Stimulated activated CD8-positive, alpha-beta memory T cell treated with anti-CD3 and anti-CD28 coated beads, Interleukin-4, amount 100 ng/mL, for 4 hours (primary cell): ENCODE data around the gene FADD.
"Not testable (repeated sequence)": the region's sequence is repeated elsewhere in the genome, so short reads cannot be mapped to it uniquely, and the experiment has no call there.

Source experiments
- DNase-seq, 2 donors: peaks; one replicate each; pipeline ENCODE4 v3.0.0-alpha.2; 2020; ENCODE audit warnings: low read depth in 2 of 2, low spot score in 1 of 2

FADD gene

DNA sequence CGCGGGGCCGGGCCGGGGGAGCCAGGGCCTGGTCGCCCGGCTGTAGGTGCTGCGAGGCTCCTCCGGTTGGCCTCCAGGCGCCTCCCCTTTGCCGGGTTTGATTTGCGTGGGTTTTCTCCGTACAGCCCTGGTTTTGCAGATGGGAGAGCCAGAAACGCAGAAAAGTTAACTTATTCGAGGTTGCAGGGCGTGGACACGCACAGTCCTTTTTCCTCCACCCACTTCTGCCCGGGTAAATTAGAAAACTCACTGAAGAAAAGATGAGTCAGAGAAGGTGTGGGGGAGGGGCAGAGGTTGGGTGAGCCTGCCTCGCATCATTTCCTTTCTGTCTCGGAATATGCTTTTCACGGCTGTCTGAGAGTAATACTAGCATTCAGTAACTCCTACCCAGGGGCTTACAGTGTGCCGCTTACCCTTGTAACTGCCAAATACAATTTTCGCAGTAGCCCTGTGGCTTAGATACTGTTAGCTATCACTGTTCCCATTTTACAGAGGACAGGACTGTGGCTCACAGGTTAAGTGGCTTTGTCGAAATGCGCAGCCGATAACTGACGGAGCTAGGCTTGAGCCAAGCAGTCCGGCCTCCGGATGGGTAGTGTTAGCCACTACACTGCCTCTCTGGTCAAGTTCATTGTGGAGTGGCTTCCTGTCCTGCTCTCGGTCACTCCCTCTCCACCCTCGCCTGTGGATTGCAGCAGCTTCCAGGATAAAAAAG lies 812 bp downstream of the FADD start:
- DNase-seq = peak; percentile 84 to 90

DNA sequence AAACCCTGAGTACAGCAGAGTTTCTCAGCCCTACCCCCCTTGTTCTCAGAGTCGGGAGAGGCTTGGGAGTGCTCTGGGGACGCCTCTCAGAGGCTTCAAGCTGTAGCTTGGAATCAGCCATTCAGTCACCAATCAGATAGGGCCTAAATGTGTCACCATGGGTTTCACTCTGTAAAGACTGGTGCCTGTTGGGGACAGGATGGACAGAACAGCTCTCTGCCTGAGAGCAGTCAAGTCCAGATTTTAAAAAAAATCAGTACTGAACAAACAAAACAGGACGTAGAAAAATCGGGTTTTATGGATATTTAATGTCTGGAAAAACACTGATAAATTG lies 1.3 kb downstream of the FADD start:
- no peak for DNase-seq

DNA sequence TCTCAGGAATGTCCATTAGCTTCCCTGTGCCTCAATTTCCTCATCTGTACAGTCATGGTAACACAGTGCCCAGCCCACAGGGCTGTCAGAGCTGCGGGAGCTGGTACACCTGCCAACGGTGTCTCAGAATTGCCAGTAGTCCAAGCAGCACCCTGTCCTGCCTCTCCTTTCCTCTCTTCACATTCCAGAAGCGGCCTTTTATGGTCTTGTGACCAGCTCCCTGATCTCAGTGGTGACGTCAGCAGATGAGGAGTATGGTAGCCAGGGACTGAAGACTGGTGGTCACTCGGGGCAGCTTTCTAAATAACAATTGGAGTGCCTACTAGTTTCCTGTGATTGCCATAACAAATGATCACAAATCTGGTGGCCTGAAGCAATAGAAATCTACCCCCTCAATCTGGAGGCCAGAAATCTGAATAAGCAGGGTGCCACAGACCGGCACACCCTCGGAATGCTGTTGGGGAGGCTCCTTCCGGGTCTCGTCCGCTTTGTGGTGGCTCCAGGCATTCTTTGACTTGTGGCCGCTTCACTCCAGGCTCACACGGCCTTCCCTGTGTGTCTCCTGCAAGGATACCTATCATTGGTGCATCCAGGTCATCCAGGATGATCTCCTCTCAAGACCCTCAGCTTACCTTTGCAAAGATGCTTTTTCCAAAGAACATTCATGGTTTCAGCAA lies 2.1 kb downstream of the FADD start:
- no peak for DNase-seq

DNA sequence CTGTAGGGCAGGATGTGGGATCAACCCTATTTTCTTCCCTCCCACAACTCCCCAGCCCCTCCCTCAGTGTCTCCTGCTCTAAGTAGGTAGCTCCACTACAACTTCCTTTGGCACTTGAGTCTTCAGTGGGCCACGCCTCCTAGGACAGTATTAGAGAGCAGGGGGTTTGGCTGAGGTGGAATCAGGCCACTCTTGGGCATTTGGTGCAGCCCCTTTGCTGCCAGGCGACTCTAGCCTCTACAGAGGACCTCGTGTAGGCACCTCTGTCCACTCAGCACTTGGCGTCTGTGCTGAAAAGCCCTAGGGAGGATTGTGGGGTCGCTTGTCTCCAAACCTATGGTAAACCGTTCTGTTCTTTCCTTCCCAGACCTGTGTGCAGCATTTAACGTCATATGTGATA lies 2.7 kb downstream of the FADD start:
- DNase-seq = no peak

DNA sequence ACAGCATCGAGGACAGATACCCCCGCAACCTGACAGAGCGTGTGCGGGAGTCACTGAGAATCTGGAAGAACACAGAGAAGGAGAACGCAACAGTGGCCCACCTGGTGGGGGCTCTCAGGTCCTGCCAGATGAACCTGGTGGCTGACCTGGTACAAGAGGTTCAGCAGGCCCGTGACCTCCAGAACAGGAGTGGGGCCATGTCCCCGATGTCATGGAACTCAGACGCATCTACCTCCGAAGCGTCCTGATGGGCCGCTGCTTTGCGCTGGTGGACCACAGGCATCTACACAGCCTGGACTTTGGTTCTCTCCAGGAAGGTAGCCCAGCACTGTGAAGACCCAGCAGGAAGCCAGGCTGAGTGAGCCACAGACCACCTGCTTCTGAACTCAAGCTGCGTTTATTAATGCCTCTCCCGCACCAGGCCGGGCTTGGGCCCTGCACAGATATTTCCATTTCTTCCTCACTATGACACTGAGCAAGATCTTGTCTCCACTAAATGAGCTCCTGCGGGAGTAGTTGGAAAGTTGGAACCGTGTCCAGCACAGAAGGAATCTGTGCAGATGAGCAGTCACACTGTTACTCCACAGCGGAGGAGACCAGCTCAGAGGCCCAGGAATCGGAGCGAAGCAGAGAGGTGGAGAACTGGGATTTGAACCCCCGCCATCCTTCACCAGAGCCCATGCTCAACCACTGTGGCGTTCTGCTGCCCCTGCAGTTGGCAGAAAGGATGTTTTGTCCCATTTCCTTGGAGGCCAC lies 3.3 kb downstream of the FADD start:
- no peak for DNase-seq

DNA sequence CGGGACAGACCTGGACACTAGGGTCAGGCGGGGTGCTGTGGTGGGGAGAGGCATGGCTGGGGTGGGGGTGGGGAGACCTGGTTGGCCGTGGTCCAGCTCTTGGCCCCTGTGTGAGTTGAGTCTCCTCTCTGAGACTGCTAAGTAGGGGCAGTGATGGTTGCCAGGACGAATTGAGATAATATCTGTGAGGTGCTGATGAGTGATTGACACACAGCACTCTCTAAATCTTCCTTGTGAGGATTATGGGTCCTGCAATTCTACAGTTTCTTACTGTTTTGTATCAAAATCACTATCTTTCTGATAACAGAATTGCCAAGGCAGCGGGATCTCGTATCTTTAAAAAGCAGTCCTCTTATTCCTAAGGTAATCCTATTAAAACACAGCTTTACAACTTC lies 3.9 kb downstream of the FADD start:
- DNase-seq = no peak

DNA sequence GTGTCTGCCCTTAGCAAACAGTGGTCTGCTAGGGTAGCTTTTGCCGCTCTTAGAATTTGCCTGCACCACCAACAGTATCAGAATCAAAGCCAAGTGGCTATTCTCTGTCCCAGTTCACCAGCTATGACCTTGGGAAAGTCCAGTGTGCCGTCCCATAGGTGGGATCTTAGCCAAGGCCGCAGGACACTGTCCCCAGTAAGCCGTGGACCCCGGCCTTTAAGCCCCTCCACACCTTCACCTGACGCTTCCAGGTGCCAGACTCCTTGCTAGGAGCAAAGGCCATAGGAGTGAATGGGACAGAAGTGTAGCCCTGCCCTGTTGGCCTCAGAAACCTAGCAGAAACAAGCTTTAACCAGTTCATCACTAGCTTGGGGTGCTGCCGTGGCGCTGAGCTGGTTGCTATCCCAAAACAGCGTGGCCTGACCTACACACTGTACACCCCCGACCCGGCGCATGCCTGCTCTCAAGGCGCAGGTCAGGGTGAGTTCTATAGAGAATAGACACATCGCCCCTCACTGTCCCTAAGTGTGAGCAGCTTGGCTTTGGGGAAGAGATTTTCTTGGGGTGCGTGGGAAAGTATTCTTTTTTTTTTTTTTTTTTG lies 4.5 kb downstream of the FADD start:
- no peak for DNase-seq

DNA sequence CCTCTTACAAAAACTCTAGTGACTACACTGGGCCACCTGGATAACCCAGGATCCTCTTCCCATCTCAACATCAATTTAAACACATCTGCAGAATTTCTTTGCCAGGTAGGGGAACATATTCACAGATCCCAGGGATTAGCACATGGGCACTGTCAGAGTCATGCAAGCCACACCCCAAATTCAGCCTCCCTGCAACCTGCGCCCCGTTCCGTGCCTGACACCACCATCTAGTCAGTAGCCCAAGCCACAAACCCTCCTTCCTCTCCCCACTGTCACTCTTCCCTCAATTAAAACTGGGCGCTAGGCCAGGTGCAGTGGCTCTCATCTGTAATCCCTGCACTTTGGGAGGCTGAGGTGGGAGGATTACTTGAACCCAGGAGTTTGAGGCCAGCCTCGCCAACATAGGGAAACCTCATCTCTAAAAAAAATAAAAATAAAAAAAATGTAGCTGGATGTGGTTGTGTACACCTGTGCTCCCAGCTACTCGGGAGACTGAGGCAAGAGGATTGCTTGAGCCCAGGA lies 6.4 kb downstream of the FADD start:
- no peak for DNase-seq

DNA sequence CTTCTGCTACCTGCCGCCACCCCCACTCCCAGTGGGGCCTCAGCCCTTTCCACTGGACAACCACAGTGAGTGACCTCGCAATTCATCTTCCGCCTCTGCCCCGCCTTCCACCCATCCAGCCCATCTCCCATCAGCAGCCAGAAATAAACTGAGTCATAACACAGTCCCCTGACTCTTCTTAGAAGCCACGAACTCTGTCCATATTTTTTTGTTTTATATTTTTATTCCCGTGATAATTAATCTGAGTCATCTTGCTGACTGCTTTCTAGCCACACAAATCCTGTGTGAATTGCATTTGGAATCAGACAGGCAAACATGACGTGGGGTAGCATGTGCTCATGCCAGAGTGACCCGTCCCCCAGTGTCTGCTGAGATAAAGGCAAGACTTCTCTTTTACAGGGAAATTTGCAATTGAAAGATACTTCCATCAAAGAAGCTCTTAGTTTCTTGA lies 7.0 kb downstream of the FADD start:
- no peak for DNase-seq

DNA sequence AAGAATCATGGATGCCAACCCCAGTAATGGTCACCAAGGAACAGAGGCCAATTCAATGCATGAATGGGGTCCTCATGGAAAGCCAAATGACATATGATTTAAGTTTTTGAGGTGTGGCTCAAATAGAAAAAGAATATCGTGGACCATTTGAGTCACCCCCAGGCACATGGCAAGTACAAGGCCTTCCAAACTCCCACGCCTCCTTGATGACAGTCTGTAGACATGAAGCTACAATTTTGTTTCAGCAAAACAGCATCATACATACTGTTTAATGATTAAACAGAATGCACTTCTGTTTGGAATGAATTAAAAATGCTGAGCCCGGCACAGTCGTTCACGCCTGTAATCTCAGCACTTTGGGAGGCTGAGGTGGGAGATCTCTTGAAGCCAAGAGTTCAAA lies 7.4 kb downstream of the FADD start:
- no peak for DNase-seq

DNA sequence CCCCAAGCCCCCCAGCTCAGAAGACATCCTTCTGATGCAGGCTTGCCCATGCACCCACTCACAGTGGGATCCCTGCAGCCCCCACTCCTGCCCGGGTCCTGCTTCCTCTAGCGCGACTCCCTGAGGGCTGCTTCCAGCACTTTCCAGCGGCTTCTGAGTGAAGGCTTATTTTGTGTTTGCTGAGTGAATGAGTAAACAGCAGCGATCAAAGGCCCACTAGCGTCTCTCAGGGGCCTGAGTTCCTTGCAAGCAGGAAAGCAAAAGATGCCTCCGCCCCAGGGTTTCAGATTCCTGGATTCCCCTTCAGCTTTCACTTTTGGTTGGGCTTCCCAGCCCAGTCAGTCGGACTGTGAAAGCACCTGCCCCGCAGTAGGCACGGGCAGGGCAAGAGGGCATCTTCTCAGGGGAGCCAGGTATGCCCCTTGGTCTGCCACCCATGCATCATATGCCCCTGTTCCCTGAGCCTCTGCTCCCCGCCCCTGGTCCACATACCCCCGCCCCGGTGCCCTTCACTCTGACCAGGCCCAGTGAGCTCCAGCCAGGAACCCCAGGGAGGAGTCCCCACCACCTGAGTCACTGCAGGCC lies 9.2 kb downstream of the FADD start:
- no peak for DNase-seq

DNA sequence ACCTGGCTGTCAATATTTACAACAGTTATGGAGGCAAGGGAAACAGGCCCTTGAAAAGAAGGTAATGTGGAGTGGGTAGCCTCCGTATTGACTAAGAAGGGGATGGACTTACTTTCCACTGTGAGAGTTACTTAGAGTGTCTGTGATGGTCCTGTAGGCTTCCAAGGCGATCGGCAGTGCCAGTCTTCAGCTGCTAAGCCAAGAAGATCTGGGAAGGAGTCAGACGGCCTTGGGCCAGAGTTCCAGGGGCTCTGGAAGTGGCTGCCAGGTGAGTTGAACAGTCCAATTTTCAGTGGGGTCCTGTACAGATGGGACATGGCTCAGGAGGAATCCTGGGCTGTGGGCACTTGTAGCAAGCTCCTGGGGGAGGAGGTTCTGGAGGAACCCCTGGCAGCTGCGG lies 14.3 kb downstream of the FADD start:
- not testable (repeated sequence) for DNase-seq

DNA sequence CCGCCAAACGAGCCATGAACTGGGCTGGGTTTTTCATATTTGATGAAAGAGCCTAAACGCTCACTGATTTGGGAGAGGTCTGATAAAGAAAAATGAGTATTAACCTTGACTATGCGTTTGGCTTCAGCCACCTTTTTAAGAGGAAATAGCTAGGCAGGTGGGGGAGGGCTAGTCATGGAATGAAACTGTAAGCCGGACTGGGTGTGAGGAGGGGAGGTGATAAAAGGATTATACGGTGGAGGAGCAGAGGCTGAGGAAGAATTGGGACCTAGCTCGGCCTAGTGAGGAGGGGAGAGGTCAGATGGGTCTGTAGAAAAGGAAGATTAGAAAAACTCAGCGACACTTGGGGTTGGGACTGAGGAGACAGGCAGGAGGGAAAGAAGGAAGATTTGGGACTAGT lies 15.0 kb downstream of the FADD start:
- DNase-seq = not testable (repeated sequence)

DNA sequence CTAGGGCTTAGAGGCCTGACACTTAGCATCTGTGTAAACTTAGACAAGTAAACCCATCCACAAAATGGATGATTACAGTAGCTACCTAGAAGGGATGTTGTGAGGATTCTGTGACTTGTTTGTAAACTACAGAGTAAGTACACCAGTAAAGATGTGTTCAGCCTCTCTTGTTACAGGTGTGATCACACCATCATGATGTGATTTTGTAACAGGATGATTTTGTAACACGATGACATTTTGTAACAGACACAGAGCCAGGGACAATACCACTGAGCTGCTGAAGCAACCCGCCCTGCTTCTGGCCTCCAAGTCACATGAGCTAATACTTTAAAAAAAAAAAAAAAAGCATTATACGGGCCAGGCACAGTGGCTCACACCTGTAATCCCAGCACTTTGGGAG lies 17.0 kb downstream of the FADD start:
- no peak for DNase-seq

DNA sequence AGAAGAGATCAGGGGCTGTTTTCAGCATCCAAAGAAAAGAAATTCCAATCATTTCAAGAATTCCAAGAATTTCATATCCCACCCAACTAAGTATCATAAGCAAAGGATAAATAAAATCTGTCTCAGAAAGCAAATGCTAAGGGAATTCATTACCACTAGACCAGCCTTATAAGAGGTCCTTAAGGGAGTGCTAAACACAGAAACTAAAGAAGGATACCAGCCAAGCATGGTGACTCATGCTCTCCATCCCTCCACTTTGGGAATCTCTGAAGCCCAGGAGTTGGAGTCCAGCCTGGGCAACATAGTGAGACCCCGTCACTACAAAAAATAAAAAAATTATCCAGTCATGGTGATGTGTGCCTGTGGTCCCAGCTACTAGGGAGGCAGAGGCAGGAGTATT lies 17.8 kb downstream of the FADD start:
- DNase-seq = no peak

DNA sequence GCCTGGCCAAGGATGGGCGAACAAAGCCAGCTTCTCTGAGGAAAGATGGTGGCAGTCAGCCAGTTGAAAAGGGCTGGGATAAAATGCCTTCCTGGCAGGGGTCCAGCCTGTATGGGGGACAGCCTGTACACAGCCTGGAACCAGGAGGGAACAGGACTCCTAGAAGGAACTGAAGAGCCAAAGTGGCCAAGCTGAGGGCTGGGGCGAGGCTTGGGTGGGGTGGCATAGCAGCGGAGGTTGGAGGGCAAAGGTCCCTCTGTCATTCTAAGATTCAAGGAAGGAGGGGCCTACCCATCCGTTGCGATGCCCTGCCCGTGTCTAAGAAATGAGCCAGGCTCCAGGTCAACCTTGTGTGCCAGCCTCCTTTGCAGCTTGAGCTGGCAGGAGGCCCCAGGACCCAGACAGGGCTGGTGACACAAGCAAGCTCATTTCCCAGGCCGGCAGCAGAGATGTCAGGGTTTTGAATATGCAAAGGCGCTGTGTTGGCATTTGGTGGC lies 22.6 kb downstream of the FADD start:
- DNase-seq = no peak

DNA sequence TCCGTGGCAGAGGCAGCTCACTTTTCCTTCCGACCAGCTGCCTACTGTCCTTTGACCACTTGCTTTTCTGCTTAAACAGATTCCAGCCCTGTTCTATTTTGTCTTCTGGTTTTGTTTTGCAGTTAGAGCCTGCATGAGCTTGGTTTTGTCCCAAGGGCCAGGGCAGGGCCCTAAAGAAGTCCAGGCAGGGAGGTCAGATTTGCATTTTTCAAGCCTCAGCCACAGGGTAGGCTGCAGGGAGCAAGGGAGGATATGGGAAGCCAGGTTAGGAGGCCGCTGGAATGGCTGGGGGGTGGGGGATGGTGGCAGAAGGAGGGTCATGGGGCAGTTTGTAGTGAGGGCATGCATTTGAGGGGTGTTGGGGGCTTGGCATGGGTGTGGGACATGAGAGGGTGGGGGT lies 23.1 kb downstream of the FADD start:
- DNase-seq = no peak

DNA sequence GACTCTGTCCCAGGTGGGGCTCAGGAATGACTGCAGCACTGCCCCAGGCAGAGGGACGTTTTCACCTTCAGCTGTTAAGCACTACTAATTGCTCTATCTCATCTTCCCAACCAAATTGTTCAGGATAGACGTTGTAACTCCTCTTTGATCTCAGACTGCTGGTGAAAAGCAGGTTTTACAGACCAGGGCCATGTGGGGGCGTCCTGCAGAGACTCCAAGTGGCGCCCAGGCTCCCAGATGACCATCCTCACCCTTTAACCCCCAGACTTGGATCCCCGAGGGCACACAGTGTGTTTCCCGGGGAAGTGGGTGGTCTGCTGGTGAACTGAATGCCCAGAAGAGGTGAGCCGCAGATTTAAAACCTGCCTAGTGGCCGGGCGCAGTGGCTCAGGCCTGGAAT lies 23.9 kb downstream of the FADD start:
- DNase-seq = no peak

DNA sequence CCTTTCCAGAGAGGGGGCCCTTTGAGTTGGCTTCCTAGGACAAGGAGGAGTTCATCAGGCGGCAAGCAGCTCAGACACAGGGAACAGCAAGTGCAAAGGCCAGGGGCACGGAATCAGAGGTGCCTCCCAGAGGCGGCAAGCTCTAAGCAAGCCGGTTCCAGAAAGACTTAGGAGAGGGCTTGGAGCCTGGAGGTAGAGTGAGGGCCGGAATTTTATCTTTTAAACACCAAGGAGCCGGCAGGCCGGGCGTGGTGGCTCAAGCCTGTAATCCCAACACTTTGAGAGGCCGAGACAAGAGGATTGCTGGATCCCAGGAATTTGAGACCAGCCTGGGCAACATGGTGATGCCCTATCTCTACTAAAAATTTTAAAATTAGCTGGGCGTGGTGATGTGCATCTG lies 26.6 kb downstream of the FADD start:
- no peak for DNase-seq

DNA sequence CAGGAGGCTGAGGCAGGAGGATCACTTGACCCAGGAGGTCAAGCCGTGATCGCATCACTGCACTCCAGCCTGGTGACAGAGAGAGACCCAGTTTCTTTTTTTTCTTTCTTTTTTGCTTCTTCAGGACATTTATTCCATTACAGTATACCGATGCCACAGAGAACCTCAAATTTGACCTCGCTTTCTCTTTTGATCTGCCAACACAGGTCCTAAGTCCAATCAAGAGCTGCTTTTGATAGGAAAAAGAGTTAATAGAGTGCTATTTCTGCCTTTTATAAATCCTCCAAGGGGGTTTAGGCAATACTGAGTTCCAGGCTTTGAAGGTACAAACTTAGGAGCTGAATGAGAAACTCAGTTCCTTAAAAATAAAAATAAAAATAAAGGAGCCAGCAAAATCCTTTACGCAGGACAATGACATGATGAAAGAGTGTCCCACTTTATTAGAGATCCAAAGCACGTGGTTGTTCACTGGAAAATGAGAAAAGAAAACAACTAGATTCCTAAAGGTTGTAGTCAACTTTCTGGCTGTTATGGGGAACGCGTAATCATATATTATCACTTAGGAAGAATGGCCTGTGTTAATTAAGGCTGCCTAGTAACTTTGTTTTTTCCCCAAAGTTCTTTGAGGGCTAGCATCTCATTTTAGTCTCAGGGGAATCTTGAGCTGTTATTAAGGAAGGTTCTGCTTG lies 27.2 kb downstream of the FADD start:
- no peak for DNase-seq
